Right hindlimb (tissue), 1 donor: ENCODE results near the gene EDIL3.
A peak's percentile ranks its signal among the peaks of the same experiment; 100 is the strongest.

ENCODE experiments used
- DNase-seq: peaks from one replicate; pipeline ENCODE4 v3.0.0-alpha.2; 2018

EDIL3 gene

DNA sequence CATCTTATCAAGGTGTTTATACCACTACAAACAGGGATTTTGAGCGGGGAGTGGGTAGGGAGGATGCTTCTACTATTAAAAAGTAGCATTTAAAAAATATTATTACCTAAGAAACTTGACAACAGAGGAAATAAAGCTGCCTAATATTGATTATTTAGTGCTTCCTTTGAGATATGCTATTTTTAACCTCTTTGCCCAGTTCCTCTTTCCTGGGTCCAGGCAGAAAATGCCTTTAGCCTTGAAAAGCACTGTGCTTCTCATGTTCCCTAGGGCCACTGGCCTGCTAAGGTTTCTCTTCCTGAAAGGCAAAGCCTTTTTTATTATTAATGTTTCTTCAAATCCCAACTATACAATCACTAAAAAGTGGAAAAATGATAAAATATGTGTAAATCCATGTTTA lies 446.8 kb downstream of the EDIL3 start:
- DNase-seq: no peak

DNA sequence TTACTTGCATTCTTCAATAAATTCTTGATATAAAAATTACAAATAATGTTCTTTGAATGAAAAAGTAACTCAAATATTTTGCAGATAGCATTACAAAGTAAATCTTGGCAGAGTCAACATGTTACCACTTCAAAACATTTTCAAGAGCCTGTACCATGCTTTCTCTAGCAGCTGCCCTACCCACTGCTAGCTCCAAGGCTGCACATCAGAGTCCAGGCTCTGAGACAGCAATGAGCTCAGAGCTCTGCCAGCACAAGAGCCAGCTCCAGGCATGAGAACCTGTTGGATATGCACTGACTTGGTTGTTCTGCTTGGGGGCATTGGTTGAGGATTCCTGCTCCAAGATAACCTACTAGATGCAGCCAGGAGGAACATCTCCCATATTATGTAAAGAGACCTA lies 452.7 kb downstream of the EDIL3 start:
- no peak for DNase-seq

DNA sequence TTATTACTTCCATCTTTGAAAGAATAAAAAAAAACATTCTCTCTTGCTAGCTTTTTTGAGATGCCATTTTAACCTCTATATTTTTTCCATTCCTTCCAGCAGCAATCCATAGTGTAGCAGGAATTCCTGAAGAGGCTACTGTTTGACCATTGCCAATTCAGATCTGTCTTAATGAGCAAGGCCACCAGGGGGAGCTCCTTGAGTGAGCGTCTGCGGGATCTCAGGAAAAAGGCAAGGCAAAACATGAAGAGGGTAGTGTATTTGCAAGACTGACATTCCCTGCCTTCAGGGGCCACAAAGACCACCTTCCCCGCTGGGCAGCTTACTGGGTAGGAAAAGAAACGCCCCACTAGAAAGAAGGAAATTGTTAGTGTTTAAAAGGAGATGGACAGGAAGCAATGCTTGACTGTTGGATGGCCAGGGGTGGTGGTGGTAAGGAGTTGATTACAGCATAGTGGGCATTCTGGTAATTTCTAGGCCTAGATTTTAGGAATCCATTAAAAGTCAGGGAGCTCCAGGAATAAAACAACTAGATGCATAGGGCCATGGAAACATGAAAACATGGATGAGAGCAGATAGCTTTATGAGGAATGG lies 457.4 kb downstream of the EDIL3 start:
- DNase-seq: peak; percentile 64

DNA sequence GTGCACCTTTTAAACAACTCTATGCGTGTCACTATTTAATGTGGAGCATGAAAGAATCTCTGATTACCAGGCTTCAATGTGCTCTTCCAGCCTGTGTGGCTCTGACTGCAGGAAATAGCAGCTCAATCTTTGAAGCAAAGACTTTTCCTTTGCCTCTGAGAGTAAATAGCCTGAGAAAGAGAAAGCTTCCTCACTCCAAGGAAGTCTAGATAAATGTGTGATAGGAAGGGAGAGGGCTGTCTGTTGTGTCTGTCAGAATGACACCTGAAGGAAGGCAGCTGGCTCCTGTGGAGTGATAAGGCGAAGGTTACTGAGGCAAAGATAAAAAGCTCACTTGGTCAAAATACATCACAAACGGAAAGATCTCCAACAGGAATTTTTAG lies 458.7 kb downstream of the EDIL3 start:
- DNase-seq: no peak

DNA sequence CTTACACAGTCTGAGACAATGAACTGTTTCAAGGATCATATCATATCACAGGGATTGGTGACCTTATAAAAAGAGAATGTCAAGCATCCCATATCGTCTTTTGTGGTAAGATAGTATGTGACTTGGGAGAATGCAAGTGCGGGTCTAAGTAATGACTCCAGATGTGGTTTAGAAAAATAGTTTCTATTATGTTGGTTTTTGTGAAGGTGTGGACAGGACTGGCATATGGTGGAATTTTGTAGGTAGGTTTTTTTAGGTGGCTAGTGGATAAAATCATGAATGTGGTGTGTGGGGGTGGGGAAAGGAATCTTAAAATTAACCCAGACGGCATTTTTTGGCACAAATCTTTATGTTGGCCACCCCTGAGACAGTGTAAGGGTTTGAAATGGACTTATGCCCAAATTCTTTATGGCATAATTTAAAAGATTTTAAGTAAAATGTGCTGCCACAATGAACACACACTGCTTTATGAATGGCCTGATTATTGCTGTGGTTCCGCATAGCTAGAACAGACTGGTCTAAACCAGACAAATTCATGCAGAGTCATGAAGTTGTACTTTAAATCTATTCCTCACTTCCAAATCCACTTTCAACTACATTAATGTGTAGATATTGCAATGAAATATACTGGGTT lies 459.2 kb downstream of the EDIL3 start:
- no peak for DNase-seq

DNA sequence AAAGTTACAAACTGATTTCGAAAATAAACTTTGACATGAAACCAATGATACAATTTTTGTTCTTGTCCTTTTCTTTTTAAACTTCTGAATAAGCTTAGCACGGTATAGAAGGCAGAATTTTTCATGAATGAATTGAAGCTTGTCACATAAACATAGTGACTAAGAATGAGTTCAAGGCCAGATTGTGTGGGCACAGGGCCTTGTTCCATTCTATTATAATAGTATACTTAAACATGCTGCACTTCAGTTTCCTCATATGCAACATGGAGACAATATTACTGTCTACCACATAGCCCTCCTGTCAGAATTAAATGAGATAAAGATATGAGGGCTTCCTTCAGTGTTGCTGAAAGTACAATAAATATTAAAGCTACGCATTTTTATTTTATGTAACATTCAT lies 459.8 kb downstream of the EDIL3 start:
- no peak for DNase-seq

DNA sequence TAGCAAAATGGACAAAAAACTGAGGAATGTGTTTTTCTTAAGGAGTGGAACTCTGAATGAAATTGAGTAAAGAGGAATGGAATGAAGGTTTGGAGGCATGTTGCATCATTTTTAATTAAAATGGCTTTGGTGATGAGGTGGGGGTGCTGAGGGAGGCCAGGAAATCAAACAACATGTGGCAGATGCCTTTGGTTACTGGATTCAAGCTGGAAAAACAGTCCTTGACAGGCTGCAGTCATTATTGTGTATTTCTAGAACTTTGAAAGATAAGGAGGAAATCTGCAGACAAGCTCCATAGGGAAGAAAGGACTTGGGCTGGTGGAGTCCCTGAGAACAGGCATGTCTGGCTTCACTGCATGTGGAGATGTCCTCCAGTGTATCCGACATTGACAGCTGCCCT lies 460.5 kb downstream of the EDIL3 start:
- DNase-seq: no peak

DNA sequence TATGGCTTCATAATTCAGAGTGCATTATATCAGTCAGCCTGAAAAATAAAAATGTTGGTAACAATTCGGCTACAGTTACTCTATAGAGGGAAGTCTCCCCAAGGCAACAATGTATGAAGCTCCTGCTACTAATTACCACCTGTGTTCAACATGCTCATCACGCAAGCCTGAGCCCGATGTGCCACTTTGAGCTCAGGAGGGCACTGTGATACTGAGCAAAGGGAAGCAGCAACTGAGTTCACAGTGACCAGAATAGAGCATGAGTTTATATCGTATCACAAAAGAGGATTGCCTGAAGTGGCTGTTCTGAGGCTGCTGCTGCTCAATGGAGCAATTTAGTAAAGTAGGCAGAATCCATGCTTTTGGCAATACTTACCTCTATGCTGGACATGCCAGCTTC lies 462.0 kb downstream of the EDIL3 start:
- no peak for DNase-seq

DNA sequence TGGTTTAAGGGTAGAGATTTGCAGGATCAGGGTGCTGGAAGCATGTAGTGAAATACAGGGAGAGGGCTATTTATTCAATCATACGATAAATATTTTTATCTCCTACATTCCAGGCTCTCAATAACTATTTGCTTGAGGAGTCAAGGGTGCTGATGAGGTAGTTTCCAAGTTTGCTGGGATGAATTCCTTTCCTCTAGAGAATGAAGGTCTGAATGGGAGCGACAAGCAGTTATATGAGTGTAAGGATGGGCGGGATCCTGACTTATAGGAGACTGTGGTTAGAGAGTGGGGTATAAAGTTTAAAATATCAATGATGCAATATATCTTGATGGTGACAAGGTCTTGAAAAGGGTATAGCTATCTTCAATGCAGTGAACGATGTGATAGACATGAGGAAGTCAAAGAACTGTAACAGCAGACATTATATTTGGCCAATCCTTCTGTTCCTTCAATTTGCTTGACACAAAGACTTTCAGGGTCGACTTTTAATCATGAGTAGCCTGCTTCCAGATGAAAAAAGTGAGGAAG lies 462.9 kb downstream of the EDIL3 start:
- DNase-seq: no peak

DNA sequence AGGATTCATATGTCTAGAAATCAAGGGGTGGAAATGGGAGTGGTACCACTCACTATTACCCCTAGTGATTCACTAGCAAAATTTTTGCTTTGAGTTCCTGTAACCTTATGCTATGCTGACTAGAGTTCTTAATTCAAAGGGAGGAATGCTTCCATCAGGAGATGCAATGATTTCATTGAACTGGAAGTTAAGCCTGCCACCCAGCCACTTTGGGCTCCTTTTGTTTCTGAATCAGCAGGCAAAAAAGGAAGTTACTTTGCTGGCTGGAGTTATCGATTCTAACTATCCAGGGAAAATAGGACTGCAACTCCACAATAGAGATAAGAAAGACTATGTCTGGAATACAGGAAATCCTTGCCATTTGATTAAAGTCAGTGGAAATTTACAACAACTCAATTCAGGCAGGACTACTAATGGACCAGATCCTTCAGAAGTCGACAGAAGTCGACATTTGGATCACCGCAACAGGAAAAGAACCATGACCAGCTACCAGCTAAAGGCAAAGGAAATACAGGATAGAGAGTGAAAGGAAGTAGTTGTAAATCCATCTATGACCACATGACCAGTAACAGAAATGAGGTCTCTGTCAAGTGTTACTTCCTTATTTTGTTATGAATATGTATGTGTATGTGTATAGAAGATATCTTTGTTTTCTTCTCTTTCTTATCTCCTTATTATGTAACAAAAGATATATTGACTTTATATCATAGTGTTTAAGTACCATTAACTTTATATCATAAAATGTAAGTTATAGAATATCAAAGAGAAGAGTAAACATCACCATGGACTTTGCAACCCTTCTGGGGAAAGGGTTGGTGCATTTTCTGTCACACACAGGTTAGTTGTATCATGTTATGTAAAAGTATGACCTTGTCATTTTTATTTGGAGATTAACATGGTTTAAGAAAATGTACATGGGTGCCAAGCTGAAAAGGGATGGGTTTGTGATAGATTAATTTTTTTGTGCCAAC lies 465.3 kb downstream of the EDIL3 start:
- DNase-seq: no peak

DNA sequence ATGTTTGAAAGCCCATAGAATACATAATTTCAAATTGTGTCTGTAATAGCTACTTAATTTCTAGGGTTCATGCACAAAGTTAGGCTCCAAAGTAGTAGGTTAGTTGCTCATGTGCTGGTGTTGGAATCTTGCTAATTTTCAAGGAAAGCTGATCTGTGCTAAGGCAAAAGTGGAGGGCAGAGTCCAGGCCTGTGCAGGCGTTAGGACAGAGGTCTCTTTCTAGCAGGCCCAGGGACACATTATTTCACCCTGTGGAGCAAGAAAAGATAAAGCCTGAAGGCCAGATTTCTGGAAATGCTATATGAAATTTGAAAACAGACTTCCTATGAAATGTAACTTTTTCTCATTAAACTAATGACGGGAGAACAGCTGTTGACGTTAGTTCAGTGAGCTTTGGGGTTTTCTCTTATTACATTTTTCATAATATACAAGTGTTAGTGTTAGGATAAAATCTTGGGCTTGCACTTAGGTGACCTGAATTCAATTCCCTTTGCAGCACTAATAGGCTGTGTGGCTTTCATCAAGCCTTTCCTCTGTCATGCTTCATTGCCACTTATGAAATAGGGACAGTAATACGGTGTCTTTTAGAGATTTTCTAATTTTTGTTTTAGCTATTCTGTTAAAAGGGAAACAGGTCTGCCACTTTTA lies 467.3 kb downstream of the EDIL3 start:
- no peak for DNase-seq

DNA sequence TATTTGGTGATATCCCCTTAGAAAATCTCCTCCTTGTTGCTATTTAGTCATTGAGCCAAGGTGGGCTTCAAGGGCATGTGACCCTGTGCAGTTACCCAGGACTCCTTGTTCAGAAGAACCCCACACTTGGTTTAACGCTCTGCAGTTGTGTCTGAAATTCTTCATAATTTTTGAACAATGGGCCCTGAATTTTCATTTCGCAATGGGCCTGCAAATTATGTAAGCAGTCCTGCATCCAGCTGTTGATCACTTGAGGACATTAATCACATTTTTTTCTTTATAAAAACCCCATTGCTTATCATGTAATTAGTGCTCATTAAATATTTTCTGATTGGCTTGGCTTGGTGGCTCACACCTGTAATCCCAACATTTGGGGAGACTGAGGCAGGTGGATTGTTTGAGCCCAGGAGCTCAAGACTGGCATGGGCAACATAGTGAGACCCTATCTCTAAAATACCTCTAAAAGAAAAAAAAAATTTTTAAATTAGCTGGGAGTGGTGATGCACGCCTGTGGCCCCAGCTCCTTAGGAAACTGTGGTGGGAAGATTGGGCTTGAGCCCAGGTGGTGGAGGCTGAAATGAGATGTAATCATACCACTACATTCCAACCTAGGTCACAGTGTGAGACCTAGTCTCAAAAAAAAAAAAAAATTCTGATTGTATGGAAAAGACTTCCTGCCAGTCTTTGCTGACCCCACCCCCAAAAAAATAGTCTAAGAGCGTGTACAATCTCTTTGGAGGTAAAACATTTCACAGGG lies 469.8 kb downstream of the EDIL3 start:
- no peak for DNase-seq

DNA sequence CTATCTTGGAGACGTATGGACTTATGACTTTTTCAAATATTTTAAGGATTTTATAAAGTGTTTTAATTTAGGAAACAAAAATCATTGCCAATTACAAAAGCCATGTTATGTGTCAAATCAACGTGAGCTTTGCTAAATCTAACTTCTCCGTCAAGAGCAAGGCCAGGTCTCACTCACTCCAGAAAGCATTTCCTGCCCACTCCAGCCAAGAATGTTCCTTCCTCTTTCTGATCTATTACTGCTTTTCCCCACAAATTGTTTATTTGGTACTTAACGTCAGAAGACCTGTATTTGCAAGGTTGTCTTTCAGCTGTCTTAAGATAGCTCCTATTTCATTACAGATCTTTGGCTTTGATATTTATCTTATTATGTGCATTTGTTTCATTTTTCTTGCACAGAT lies 470.5 kb downstream of the EDIL3 start:
- no peak for DNase-seq

DNA sequence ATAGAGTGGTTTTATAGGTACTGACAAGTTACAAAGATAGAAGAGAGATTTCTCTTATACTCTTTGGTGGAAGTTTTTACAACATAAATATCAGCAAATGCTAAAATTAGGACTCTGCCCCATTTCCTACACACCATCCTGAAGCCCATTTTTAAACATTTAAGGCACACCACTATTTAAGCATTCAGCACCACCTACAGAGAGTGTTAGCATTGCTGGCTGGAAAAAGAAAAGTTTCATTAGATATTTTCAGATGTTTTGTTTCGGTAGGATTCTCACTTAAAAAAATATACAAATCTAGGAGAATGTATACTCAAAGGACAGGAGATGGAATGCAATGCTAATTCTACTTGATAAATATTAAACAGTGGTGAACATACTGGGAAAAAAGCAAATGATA lies 471.1 kb downstream of the EDIL3 start:
- DNase-seq: no peak

DNA sequence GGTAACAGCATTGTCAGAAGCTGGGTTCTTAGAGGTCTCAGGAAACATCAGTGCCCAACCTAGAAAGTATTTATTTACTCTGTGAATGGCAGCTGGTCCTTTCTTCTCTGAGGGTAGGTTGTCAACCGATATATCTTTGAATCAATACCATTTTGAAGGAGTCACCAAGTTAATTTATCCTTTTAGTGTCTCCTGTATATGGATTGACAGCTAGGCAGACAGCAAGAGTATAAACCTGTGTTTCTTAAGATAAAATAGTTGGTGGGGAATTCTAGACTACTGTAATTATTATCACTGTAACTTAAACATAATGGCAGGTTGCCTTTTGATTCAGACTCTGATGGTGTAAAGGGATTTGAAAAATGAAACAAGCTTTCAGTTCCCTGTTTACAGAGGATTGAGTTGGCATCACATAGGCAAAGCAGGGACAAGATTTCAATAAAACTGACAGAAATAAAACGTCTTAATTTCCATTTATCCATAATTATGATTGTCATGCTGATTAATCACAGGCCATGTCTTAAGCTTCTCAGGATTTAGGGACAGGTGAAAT lies 473.2 kb downstream of the EDIL3 start:
- DNase-seq: no peak

DNA sequence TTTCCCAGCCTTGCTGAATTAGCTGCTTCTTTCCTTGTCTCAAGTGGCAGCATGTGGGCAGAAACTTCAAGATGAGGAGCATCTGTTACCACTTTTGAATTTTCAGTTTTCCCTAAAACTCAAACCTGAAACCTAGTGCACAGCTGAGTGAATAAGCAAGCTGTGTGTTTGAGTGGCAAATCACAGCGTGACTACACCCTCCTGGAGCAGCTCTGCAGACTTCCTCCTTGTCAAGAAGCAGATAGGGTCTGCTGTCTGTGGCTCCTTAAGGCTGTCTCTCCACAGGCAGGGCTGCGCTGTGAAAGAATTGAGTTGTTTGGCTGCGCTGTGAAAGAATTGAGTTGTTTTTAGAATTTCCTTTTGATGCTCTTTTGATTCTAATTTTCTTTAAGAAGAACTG lies 484.4 kb downstream of the EDIL3 start:
- DNase-seq: no peak

DNA sequence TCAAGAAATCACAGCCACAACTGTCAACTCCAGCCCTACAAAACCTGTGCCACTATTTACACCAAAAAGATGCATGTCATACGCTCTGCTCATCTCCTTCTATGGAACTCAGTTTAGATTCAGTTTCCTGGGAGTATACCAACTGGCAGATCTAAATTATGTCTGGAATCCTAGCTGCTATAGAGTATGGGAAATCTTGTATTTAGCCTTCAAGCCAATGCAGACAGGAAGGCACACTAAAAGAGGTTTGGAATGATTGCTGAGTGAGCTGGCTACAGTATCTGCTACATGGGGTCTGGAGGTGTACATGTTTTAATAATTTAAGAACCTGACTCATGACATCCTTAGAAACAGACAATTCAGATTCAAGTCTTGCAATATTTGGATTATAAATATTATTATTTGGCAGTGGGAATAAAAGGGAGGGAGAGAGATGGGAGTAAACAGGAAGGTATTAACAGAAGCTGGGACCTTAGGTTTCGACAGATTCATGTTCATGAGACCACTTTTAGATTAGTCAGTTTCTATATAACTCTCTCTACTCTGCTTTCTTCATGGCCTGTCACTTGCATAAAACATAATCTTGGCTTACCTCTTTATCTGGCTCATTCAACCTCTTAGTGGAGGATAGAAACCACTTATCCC lies 485.2 kb downstream of the EDIL3 start:
- no peak for DNase-seq

DNA sequence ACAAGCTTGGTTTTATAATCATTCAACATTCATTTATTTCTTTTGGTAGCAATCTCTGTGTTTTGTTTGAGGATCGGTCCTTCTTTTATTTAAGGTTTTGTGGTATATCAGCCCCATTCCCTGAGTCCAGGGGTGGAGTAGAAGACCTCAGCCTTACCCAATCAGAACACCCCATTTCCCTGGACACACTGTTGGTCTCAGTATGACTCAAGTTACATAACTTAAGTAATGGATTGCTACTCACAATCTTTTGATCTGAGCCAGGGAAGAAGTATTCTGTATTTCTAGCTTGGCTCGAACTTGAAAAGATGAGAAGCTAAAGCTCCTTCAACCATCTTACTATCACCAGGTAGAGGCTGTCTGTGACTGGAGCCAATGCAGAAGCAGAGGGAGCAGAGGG lies 488.8 kb downstream of the EDIL3 start:
- DNase-seq: no peak

DNA sequence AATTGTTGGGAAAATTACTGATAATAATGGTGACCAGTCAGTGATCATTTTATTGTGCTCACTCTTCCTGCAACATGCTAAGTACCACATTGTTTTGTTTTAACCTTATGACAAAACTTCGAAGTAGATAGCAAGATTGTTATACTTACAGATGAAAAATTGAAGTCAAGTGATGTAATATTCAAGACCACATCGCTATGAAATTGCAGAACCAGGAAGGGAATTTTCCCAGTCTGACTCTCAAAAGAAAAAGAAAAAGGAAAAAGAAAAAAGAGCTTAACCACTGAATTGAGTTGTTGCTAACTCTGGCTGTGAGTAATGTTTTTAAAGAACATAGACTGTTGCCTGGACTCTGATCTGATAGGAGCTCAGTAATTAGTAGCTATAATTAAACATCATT lies 493.4 kb downstream of the EDIL3 start:
- DNase-seq: no peak
